ENCODE data around the gene TMEM63A.
"Not testable (repeated sequence)": the region's sequence is repeated elsewhere in the genome, so short reads cannot be mapped to it uniquely, and the experiment has no call there.

TMEM63A gene

GRCh38 chr1:225889743-225890142 is 7.6 kb upstream of the TMEM63A start:
- no peak for DNase-seq (ENCODE audit: low read depth)
- no peak overlapping the region for H3K4me3 ChIP-seq (ENCODE audit: control insufficient read depth, low read depth, low read length)
- no peak for TF ChIP-seq CTCF (conservative IDR thresholded peaks at IDR 0.05; ENCODE audit: control insufficient read depth, insufficient read depth, low read depth, low read length)

- no peak within 1 kb of the TSS for H3K4me3 ChIP-seq (ENCODE audit: control insufficient read depth, low read depth, low read length)
- TF ChIP-seq CTCF (conservative IDR thresholded peaks at IDR 0.05; ENCODE audit: control insufficient read depth, insufficient read depth, low read depth, low read length): no peak
- DNase-seq (ENCODE audit: low read depth): no peak
These were observed 6.9 kb upstream of the TMEM63A start, which contains the start of gene LEFTY1 for GRCh38 chr1:225888898-225889601. TSS of gene LEFTY1 (minus strand) at chr1:225889146. CDS start at chr1:225889066, 80 bp downstream.

- H3K4me3 ChIP-seq (ENCODE audit: control insufficient read depth, low read depth, low read length): no peak overlapping the region
- no peak for TF ChIP-seq CTCF (conservative IDR thresholded peaks at IDR 0.05; ENCODE audit: control insufficient read depth, insufficient read depth, low read depth, low read length)
- no peak for DNase-seq (ENCODE audit: low read depth)
These were observed 6.2 kb upstream of the TMEM63A start for GRCh38 chr1:225888289-225888897.

GRCh38 chr1:225887554-225888288 is 5.5 kb upstream of the TMEM63A start:
- DNase-seq (ENCODE audit: low read depth); H3K4me3 ChIP-seq (ENCODE audit: control insufficient read depth, low read depth, low read length): not testable (repeated sequence)

GRCh38 chr1:225887030-225887314 is 4.8 kb upstream of the TMEM63A start:
- TF ChIP-seq CTCF (conservative IDR thresholded peaks at IDR 0.05; ENCODE audit: control insufficient read depth, insufficient read depth, low read depth, low read length): no peak
- no peak for DNase-seq (ENCODE audit: low read depth)
- H3K4me3 ChIP-seq (ENCODE audit: control insufficient read depth, low read depth, low read length): no peak overlapping the region

- H3K4me3 ChIP-seq (ENCODE audit: control insufficient read depth, low read depth, low read length): no peak overlapping the region
- no peak for DNase-seq (ENCODE audit: low read depth)
- no peak for TF ChIP-seq CTCF (conservative IDR thresholded peaks at IDR 0.05; ENCODE audit: control insufficient read depth, insufficient read depth, low read depth, low read length)
These were observed 4.2 kb upstream of the TMEM63A start for GRCh38 chr1:225886159-225887029.

Measured in fibroblast of mammary gland (primary cell).